Small intestine (tissue), 7 donors: ENCODE measurements around the gene CDC42SE1. TPM values are rescaled to one million over a fixed set of nuclear protein-coding genes. Genes with fewer than 3 reads are reported as not detected.
A peak's percentile ranks its signal among the peaks of the same experiment; 100 is the strongest.

ENCODE experiments used
- DNase-seq, 2 donors: peaks; one replicate each; pipeline versions ENCODE4 v3.0.0 to v3.0.0-alpha.2; 2013
- FAIRE-seq: peaks from 2 replicates; lab custom pipeline; 2012; peaks lifted over from hg19 to GRCh38; lab: Jason Lieb, UNC
- H3K27ac ChIP-seq, 3 donors: one replicate each; pipeline ENCODE4 v1.5.1; 2013; ENCODE audit warnings: low read length in 2 of 3, mild to moderate bottlenecking in 2 of 3, control low read depth in 1 of 3, inconsistent platforms in 1 of 3, low read depth in 1 of 3, moderate library complexity in 1 of 3
- H3K27me3 ChIP-seq, 3 donors: one replicate each; pipeline ENCODE4 v1.6.1; 2013; ENCODE audit warnings: low read length in 3 of 3, inconsistent platforms in 1 of 3; ENCODE audit not compliant: control insufficient read depth in 3 of 3, insufficient read depth in 3 of 3
- H3K36me3 ChIP-seq, 3 donors: one replicate each; pipeline ENCODE4 v1.6.1; 2013; ENCODE audit warnings: low read length in 3 of 3, inconsistent platforms in 1 of 3, low read depth in 1 of 3, mild to moderate bottlenecking in 1 of 3, moderate library complexity in 1 of 3; ENCODE audit not compliant: control insufficient read depth in 3 of 3, insufficient read depth in 2 of 3
- H3K4me1 ChIP-seq, 3 donors: one replicate each; pipeline ENCODE4 v1.6.1; 2013; ENCODE audit warnings: low read length in 2 of 3, inconsistent platforms in 1 of 3, low read depth in 1 of 3, mild to moderate bottlenecking in 1 of 3, moderate library complexity in 1 of 3; ENCODE audit not compliant: control insufficient read depth in 3 of 3, insufficient read depth in 2 of 3
- H3K4me3 ChIP-seq, 3 donors: one replicate each; pipeline ENCODE4 v1.5.1; 2013; ENCODE audit warnings: low read length in 3 of 3, control low read depth in 1 of 3, inconsistent platforms in 1 of 3, low read depth in 1 of 3, mild to moderate bottlenecking in 1 of 3, moderate library complexity in 1 of 3
- H3K9me3 ChIP-seq, 2 donors: one replicate each; pipeline ENCODE4 v1.6.1; 2013; ENCODE audit warnings: low read depth in 1 of 2, low read length in 1 of 2; ENCODE audit not compliant: control insufficient read depth in 2 of 2, insufficient read depth in 1 of 2
- WGBS, 3 donors: extraction: QIAGEN DNeasy Blood & Tissue Kit; methylation state at CpG; one replicate each; pipeline ENCODE4 v1.1.7; 2013; 5-methylcytosine and 5-hydroxymethylcytosine counted together
- polyA plus RNA-seq, 4 donors: library from polyadenylated mRNA; stranded (reverse) in 3 of 4; unstranded in 1 of 4; fragments of 200-250 nt in 3 of 4; fragments of 120-200 nt in 1 of 4; gene quantifications; one replicate each; pipeline versions ENCODE4 v1.2.1 to v1.2.3, GENCODE V29; 2013
- donor health status: healthy with polysubstance abuse.
- donor health status: control.
- donor health status: control.
- donor health status: Bipolar disorder and iron deficiency.
- donor health status: healthy.

The CDC42SE1 gene
- polyA plus RNA-seq, 4 donors, result 22.8 to 46.6 (median 32.4) TPM

DNA sequence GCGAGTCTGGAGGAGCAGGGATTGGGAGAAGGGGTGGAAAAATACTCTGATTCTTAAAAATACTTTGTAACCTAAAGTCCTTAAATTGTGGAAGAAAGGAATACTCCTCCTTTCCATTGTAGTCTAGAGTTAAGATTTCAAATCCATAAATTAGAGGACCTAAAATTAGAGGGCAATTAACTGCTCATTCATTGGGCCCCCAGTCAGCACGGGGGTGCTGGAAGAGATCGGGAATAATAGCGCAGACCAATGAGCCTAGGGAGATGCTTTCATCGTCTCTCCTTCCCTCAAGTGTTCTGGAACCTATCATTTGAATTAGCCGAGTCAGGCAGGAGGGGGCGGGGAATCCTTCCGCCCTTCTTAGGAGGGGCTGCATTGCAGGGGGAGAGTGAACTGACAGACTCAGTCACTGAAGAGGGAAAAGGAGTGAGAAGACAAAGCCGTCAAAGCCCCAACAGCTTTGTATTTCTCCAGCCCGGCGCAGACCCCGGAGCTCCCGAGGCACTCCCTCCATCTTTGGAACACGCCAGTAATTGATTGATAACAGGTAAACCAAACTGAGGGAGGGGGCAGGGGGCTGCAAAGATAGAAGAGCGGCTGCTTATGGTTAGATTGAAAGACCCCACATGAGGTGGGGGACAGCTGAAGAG, 710 bp upstream of the CDC42SE1 start, which contains the start of gene MLLT11:
MLLT11 (plus strand) TSS at position 391 of the 650 bp plus-strand sequence. CDS start 6,828 bp downstream, outside the sequence.
- peak within 1 kb of the TSS; percentile 60 to 99 (median 88) for H3K27ac ChIP-seq
- peaks cover 3 to 29% (median 7%) of the 10 kb centered on the region in 3 donors for H3K4me1 ChIP-seq
- 1 to 4% (median 3%) methylated on average over 15 of the region's 15 CpGs for WGBS, 3 donors
- H3K9me3 ChIP-seq, result no peaks in the 10 kb centered on the region
- peak; percentile 27 to 64 for DNase-seq
- H3K4me3 ChIP-seq, result peak within 1 kb of the TSS; percentile 74 to 98 (median 83)
- H3K27me3 ChIP-seq, result no peaks in the 10 kb centered on the region
- FAIRE-seq, result no peak
- H3K36me3 ChIP-seq, result peaks cover 0 to 13% (median 0%) of the 10 kb centered on the region in 3 donors

GRCh38 chr1:151058692-151059091, 730 bp downstream of the CDC42SE1 start:
- H3K9me3 ChIP-seq, result no peaks in the 10 kb centered on the region
- peaks cover 11 to 25% (median 11%) of the 10 kb centered on the region in 3 donors for H3K36me3 ChIP-seq
- WGBS, 3 donors, result 1 to 2% (median 1%) methylated on average over 9 to 10 of the region's 10 CpGs
- no peaks in the 10 kb centered on the region for H3K27me3 ChIP-seq
- DNase-seq (peak; percentile 36 to 78), FAIRE-seq (no peak)
- peaks cover 3 to 29% (median 7%) of the 10 kb centered on the region in 3 donors for H3K4me1 ChIP-seq
- peak overlapping the region; percentile 60 to 99 (median 88) for H3K27ac ChIP-seq
- H3K4me3 ChIP-seq, result peak overlapping the region; percentile 74 to 98 (median 83)

DNA sequence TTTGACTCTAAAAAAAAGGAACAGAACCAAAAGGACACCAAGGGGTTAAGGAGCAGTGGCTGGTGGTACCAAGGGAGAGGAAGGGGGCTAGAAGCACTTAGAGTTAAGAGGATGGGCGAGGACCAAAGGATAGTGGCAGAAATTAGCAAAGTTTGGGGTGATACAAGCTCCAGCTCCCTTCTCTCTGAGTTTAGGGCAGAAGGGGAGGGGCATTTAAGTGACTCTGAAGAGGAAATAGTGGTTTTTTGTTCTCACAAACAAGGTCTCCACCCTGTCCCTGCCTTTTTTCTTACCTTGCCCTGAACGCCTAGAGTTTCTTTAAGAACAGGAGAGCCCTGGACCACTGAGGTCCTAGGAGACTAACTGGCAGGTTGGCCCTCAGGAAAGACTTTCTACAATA, 3.3 kb downstream of the CDC42SE1 start:
- H3K36me3 ChIP-seq, result peaks cover 14 to 40% (median 22%) of the 10 kb centered on the region in 3 donors
- peak overlapping the region in 2 of 3 donors; percentile 3 to 14 for H3K4me3 ChIP-seq
- peaks cover 3 to 29% (median 7%) of the 10 kb centered on the region in 3 donors for H3K4me1 ChIP-seq
- FAIRE-seq, result no peak
- H3K27me3 ChIP-seq, result no peaks in the 10 kb centered on the region
- 39 to 50% (median 47%) methylated on average over 2 of the region's 2 CpGs for WGBS, 3 donors
- H3K27ac ChIP-seq, result peak overlapping the region; percentile 50 to 99 (median 71)
- no peaks in the 10 kb centered on the region for H3K9me3 ChIP-seq
- peak in 1 of 2 donors; percentile 47 for DNase-seq

- H3K27ac ChIP-seq, result peak overlapping the region; percentile 22 to 99 (median 71)
- no peak for FAIRE-seq
Measured at GRCh38 chr1:151055581-151055980, 3.8 kb downstream of the CDC42SE1 start.

GRCh38 chr1:151054971-151055547, 4.4 kb downstream of the CDC42SE1 start:
- no peaks in the 10 kb centered on the region for H3K9me3 ChIP-seq
- no peaks in the 10 kb centered on the region for H3K27me3 ChIP-seq
- 88 to 95% (median 93%) methylated on average over 4 of the region's 4 CpGs for WGBS, 3 donors
- peak overlapping the region in 2 of 3 donors; percentile 71 to 99 for H3K27ac ChIP-seq
- DNase-seq, result no peak
- peaks cover 14 to 40% (median 22%) of the 10 kb centered on the region in 3 donors for H3K36me3 ChIP-seq
- no peak for FAIRE-seq
- H3K4me1 ChIP-seq, result peaks cover 3 to 29% (median 7%) of the 10 kb centered on the region in 3 donors
- H3K4me3 ChIP-seq, result no peak overlapping the region

More at GRCh38 chr1:151055581-151055980, 3.8 kb downstream of the CDC42SE1 start:
- H3K4me1 ChIP-seq, result peaks cover 3 to 29% (median 7%) of the 10 kb centered on the region in 3 donors
- WGBS, 3 donors, result 39 to 87% (median 42%) methylated on average over 1 to 2 of the region's 2 CpGs
- H3K4me3 ChIP-seq, result peak overlapping the region in 1 of 3 donors; percentile 3
- no peaks in the 10 kb centered on the region for H3K9me3 ChIP-seq
- DNase-seq, result no peak
- H3K36me3 ChIP-seq, result peaks cover 14 to 40% (median 22%) of the 10 kb centered on the region in 3 donors
- no peaks in the 10 kb centered on the region for H3K27me3 ChIP-seq

DNA sequence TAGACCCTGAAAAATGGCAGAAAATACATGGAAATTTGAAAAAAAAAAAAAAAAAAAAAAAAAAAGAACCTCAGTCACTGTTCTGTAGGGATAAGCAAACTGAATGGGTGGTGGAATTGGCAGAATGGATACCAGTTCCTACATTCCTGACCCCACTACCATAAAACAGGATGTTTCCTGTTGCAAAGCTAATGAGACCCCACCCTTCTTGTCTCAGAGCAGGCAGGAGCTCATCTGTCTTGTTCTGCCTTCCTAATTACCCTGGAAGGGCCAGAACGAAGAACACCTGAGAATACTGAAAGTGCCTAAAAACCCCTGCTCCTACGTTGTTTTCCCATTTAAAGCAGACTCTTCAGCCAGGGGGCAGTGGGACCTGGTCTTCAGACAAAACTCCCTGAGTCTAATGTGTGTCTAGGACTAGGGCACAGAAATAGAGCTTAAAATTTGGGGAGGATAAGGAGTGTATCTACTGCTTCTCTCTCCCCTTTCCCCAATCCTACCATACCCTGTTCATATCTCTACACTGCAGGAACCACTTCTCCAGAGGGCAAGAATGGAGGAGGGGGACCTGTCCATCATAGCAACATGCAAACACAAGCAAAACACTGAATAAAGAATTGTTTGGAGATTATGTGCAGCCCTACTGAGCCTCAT, 7.9 kb downstream of the CDC42SE1 start:
- H3K27ac ChIP-seq, result no peak overlapping the region
- 69 to 85% (median 81%) methylated on average over 2 of the region's 2 CpGs for WGBS, 3 donors
- no peak for DNase-seq

GRCh38 chr1:151050051-151050688, 9.3 kb downstream of the CDC42SE1 start:
- no peak for FAIRE-seq
- H3K9me3 ChIP-seq, result no peaks in the 10 kb centered on the region
- H3K4me3 ChIP-seq, result no peak overlapping the region
- H3K36me3 ChIP-seq, result peaks cover 14 to 30% (median 22%) of the 10 kb centered on the region in 3 donors
- no peak for DNase-seq
- H3K27ac ChIP-seq, result peak overlapping the region in 1 of 3 donors; percentile 8
- H3K27me3 ChIP-seq, result no peaks in the 10 kb centered on the region
- H3K4me1 ChIP-seq, result peaks cover 0 to 10% (median 2%) of the 10 kb centered on the region in 3 donors
- WGBS, 3 donors, result 85 to 86% (median 85%) methylated on average over 2 of the region's 2 CpGs

More for the DNA sequence above, 7.9 kb downstream of the CDC42SE1 start:
- Histone ChIP-seq H3K27me3 (no peaks in the 10 kb centered on the region), H3K9me3 (no peaks in the 10 kb centered on the region), H3K36me3 (peaks cover 14 to 37% (median 22%) of the 10 kb centered on the region in 3 donors), H3K4me3 (no peak overlapping the region), H3K4me1 (peaks cover 2 to 21% (median 5%) of the 10 kb centered on the region in 3 donors)
- FAIRE-seq, result no peak
